M059J (cell line): ENCODE data around the gene PDCD1. TPM values are rescaled to one million over a fixed set of nuclear protein-coding genes. Genes with fewer than 3 reads are reported as not detected.
"Not testable (repeated sequence)": the region's sequence is repeated elsewhere in the genome, so short reads cannot be mapped to it uniquely, and the experiment has no call there.

Source experiments
- DNase-seq: peaks from one replicate; pipeline ENCODE4 v3.0.0-alpha.2; 2012; ENCODE audit warnings: low read depth
- total RNA-seq: library from RNA; depleted of rRNA; stranded (reverse); fragments of >200 nt; shearing (Covaris generic); gene quantifications from 2 replicates; pipeline ENCODE4 v1.2.3, GENCODE V29; 2014

The PDCD1 gene
- total RNA-seq, 1 experiment from 2014 or later: not detected

DNA sequence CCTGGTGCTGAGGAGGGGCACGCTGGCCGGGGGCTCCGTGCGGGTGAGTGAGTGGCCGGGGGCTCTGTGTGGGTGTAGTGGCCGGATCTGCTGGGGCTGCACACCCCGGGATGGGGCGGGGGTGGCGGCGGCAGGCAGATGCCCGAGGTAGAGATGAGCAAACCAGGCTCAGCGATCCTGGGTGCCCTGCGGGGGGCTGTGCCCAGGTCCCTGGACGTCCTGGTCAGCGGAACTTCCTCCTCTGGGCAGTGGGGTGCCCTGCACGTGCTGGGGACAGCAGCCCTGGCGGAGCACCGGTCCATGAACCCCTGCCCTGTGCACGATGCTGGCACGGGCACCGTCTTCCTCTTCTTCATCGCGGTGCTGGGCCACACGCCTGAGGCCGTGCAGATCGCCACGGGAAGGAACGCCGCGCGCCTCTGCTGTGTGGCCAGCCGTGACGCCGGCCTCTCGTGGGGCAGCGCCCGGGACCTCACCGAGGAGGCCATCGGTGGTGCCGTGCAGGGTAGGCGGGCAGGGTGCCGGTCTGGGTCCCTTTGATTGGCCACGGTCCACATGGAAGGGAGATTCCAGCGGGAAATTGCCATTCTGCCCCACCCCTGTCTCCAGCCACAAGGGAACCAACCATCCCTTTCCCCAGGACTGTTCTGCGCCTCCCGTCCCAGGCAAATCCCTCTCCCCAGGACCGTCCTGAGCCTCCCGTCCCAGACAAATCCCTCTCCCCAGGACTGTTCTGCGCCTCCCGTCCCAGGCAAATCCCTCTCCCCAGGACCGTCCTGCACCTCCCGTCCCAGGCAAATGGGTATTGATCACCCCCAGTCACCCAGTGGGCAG, 43.8 kb downstream of the PDCD1 start:
- no peak for DNase-seq

DNA sequence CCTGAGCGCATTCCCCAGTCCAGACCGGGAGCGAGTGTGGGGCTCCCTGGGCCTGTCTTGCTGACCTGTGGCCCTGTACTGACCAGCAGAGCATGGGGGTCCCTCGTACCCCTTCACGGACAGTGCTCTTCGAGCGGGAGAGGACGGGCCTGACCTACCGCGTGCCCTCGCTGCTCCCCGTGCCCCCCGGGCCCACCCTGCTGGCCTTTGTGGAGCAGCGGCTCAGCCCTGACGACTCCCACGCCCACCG, 44.4 kb downstream of the PDCD1 start:
- DNase-seq: no peak

DNA sequence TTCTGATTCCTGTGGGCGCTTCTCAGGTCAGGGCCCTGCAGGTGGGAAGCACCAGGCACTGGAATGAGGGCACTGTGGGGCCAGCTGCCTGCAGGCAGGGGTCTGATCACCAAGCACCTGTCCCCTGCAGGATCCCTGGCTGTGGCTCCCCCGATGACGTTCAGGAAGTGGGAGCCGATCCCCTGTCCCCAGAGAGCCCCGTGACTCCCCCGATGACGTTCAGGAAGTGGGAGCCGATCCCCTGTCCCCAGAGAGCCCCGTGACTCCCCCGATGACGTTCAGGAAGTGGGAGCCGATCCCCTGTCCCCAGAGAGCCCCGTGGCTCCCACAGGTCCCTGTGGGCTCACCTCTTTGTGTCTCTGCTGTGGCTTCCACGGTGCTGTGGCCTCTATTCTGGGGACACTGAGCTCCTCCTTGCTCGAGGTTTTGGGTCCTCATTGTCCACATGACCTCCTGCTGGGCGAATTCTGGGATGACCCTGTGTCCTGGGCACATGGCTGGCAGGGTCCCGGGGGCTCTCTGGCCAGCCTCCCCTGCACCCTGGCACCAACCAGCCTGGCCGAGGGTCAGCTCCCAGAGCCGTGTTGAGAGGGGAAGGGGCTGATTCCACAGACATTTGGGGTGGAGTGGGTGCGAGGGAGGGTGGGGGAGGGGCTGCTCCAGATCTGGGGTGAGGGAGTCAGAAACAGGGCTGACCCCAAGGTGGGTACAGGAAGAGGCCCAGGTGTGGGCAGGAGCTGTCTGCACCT, 44.9 kb downstream of the PDCD1 start:
- no peak for DNase-seq

DNA sequence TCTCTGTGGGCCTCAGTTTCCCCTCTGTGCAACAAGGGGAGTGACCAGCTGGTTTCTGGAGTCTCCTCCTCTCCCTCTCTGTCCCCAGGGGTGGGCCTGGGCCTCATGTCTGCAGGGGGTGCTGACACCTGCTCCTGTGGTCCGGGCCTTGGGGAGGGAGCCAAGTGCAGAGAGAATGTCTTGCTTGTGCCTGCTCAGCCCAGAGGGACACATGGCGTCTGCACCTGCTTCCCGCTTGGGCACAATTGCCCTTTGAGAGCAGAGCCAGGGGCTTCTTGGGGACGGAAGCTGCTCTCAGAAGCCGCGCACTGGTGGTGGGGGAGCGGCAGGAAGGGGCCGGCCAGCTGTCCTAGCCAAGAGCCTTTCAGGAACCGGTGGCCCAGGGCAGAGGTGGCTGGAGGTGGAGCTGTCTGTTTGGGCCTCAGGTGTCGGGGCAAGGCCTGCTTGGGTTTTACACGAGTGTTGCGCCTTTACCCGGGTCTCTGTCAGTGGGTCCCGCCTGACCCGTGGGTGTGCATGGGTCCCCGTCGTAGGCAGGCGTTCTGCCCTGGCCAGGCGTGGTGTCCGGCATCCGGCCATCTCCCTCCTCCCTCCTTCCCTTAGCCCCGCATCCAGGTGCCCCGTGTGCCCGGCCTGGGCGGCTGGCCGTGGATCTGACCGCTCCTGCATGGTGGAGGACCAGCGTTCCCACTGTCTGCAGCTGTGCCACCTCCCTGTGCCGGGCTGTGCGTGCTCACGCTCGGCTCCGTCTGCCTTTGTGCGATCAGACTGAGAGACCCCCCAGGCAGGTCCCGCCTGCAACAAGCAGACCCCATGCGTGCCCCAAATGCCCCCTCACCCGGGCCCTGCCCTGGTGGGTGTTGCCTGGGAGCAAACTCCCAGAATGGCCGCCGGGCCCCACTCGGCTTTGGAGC, 45.7 kb downstream of the PDCD1 start:
- DNase-seq: no peak

DNA sequence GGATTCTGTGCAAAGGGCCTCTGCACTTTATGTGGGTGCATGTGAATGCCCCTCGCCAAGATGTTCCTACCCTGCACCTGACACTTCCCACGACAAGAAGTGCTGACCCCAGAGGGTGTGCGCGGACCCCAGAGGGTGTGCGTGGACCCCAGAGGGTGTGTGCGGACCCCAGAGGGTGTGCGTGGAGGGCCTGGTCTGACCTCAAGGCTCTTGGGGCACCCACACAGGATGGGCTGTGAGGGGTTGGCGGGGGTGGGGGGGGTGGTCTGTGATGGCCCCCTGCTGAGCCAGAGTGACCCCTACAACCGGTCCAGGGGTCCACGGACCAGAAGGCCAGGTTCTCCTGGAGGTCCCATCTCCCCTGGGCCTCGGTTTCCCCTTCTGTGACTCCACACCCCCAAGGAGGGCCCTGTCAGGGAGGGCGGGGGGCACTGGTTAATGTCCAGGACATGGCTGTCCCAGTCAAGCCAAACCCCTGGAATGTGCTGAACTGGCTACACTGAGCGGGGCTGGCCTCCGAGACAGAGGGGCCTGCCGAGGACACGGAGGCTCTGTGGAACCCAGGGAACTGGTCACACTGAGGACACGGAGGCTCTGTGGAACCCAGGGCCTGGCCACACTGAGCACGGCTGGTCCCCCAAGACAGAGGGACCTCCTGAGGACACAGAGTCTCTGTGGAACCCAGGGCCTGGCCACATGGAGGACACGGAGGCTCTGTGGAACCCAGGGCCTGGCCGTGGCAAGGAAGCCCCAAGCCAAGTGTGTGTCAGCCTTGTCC, 46.6 kb downstream of the PDCD1 start:
- DNase-seq: no peak

DNA sequence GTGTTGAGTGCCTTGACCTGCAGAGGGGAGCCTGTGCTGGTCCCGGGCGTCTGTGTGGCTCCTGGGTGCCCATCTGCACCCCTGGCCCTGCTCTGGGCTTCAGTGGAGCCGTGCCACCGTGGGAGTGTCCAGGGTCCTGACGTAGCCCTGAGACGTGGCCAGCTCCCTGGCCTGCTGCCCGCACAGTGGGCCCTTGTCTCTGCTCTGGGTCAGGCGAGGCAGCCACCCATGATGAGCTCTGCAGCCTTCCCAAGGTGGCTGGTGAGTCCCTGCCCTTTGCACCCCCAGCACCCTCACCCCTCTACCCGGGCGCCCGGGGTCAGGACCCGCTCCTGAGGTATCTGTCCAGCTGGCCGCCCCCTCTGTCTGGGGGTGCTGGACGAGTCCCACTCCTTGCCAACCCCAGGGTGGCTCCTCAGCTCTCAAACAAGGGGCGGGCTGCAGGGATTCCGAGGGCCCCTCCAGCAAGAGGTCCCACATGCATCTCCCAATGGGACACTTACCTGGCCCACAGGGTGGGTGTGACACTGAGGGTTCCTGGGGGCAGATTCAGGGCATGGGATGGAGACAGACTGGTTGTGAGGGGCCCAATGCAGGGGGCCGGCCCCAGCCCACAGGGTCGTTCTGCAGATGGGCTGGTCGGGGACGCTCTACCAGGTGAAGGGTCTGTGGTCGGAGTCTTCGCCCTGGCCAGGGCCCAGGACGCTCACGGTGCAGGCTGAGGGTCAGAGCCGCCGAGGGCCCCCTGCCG, 47.3 kb downstream of the PDCD1 start:
- no peak for DNase-seq

DNA sequence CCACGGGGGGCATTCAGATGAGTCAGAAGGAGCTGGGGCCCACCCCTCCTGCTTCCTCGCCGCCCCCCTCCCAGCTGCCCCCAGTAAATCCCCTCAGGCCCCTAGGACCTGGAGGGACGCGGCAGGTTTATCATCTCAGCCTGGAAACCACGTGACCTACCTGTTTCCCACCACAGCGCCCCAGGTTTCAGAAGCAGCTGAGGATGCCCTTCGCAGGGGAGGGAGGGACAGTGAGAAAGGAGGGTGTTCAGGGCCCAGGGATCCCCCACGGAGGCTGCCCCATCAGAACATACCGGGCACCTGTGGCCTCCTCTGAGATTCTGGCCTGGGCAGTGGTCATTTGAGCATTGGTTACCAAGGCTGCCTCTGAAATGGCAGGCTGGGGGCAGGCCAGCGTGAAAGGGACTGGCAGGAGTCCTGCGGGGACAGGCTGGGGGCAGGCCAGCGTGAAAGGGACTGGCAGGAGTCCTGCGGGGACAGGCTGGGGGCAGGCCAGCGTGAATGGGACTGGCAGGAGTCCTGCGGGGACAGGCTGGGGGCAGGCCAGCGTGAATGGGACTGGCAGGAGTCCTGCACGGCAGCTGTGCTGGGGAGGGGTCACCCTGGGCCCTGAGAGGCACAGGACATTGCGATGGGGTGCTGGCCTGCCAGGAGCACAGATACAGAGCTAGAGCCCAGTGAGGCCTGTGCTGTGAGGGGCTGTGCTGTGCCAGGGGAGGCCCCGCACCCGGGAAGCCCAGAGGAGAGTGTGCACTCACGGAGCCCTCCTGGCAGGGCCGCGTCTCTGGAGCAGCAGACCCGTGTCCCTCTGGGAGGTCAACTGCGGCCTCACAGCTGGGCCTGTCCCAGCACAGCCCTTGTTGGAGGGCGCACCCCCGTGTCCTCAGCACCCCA, 48.1 kb downstream of the PDCD1 start:
- no peak for DNase-seq

DNA sequence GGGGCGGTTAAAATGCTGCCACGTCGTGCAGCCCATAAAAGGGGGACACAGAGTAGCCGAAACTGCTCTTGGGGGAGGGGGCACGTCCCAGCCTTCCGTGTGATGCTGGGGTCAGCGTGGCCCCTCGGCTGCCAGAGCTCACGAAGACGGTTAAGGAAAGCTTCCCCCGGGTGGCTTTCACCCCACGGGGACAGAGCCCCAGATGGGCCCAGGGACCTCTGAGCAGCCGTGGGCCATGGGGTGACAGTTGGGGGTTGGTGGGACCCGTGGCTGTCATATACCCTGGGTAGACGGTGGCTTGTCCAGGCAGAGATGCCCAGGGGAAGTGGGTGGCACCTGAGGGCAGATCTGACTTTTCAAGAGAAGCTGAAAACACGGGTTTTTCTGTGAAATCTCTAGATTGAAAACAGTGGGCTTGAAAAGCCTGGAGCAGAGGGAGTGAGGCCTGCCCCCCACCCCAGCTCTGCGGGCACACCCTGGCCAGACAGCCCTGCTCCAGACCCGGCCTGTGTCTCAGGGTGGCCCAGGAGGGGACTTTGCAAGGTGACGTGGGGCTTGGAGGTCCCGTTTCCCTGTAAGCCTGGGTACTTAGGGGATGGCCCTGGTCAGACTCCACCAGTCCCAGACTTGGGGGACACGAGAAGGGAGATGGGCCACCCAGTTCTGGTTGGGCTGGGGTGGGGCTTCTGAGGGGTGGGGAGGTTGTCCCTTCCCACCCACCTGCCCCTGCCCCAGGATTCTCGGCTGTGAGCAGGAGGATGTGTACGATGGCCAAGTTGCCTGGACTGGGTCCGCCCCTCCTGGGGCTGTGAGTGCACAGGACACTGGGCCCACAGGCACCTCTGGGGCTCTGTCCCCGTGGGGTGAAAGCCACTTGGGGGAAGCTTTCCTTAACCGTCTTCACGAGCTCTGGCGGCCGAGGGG, 49.0 kb downstream of the PDCD1 start:
- no peak for DNase-seq

DNA sequence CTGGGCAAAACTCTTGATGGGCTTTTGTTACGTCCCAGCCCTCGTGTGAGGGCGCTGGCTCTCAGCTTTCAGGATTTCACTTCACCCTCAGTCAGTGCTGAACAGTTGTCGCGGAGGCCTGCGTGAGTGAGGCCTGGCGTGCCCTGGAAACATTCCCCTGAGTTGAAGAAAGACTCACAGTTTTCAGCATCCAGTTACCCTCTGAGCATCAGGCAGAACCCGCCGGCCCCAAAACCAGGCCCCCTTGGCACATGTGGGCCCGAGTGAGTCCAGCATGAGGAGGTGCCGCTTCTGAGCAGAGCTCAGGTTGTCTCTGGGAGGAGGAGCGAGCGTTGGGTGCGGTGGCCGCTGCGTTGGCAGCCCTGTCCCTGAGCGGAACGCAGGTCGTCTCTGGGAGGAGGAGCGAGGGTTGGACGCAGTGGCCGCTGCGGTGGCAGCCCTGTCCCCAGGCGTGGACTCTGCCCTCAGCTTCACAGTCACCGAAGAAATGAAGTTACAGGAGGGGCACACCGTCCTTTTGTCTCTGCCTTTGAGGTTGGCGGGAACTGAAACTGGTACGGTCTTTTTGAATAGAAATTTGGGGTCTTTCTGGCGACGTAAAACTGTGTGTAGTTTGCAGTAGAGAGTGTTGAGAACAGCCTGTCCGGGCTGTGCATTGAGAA, 49.8 kb downstream of the PDCD1 start, which contains the start of gene NEU4:
Gene NEU4, plus strand, starts transcription at position 473 of the 662 bp plus-strand sequence. CDS start 5,292 bp downstream, outside the sequence.
- no peak for DNase-seq

DNA sequence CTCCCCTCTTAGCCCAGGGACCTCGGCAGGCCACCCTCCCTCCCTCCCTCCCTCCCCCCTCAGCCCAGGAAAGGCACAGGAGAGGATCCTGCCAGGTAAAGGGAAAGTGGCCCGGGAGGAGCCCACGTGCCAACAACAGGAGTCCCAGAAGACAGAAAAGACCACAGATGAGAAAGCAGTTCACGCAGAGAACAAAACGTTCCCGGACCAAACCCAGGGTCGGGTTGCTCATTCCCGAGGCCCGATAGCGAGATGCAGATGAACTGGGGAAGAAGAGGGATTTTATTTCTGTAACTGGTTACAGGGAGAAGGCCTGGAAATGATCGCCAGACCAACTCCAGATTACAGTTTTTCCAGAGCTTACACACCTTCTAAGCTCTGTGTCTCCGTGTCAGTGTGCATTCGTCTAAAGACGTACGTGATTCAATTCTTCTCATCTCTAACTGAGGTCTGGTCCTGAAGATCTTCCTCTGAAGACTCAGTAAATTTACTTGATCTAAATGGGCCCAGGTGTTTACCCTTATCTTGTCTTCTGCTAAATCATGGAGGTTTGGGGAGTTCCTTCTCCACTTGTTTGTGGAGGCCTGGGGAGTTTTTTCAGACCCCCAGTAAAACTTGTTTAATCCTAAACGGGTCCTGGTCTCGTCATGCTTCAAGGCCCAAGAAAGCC, 50.5 kb downstream of the PDCD1 start:
- DNase-seq: no peak

DNA sequence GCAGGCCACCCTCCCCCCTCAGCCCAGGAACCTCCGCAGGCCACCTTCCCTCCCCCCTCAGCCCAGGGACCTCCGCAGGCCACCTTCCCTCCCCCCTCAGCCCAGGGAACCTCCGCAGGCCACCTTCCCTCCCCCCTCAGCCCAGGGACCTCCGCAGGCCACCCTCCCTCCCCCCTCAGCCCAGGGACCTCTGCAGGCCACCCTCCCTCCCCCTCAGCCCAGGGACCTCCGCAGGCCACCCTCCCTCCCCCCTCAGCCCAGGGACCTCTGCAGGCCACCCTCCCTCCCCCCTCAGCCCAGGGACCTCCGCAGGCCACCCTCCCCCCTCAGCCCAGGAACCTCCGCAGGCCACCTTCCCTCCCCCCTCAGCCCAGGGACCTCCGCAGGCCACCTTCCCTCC, 52.5 kb downstream of the PDCD1 start:
- DNase-seq: not testable (repeated sequence)

DNA sequence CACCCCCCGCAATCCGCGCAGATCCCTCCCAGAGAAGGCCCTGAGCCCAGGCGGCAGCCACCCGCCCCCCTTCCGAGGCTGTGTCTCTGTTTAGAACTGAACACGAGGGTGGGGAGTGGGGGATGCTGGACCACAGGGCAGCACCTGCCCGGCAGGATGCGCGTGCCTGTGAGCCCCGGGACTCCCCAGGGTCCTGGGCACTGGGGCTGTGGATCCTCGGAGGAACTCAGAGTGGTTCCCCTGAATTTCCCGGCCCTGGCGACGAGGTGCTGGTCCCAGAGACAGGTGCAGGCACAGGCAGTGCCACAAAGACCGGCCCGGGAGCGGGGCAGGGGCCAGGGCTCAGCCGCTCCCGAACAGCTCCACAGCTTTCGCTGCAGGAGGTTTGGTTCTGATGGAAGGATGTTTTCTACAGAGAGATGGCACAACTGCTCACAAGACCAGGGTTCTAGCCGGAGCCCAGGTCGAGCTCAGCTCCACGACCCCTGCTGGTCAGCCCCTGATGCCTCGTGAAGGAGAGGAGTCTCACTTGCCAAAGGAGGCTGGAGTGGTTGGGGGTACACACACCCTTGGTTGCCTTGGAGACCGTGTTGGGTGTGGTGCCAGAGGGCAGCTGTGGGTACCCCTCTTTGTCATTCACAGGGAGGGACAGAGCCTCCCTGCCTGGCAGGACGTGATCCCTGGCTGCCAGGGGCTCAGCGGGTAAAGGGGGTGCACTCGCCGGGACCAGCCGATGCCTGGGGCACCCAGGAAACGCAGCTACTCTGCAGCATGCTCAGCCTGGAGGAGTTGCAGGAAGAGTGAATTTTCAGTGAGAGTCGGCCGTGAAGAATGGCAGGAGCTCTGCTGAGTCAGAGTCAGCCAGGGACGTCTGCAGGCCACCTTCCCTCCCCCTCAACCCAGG, 54.1 kb downstream of the PDCD1 start:
- no peak for DNase-seq

DNA sequence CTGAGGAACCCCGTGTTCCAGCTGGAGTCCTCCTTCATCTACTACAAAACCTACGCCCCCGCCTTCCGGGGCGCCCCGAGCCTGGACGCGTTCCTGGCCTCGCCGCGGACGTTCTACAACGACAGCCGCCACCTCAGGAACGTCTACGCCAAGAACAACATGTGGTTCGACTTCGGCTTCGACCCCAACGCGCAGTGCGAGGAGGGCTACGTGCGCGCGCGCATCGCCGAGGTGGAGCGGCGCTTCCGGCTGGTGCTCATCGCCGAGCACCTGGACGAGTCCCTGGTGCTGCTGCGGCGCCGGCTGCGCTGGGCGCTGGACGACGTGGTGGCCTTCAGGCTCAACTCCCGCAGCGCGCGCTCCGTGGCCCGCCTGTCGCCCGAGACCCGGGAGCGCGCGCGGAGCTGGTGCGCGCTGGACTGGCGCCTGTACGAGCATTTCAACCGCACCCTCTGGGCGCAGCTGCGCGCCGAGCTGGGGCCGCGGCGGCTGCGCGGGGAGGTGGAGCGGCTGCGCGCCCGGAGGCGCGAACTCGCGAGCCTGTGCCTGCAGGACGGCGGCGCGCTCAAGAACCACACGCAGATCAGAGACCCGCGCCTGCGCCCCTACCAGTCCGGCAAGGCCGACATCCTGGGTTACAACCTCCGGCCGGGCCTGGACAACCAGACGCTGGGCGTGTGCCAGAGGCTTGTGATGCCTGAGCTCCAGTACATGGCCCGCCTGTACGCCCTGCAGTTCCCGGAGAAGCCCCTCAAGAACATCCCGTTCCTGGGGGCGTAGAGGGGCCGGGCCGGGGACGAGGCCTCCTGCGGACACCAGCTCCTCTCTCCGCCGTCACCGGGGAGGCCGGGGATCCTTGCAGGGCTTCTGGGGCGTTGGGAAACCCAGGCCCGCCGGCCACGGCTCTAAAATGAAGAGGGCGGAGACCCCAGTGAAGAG, 55.0 kb downstream of the PDCD1 start:
- DNase-seq: peak; percentile 22

DNA sequence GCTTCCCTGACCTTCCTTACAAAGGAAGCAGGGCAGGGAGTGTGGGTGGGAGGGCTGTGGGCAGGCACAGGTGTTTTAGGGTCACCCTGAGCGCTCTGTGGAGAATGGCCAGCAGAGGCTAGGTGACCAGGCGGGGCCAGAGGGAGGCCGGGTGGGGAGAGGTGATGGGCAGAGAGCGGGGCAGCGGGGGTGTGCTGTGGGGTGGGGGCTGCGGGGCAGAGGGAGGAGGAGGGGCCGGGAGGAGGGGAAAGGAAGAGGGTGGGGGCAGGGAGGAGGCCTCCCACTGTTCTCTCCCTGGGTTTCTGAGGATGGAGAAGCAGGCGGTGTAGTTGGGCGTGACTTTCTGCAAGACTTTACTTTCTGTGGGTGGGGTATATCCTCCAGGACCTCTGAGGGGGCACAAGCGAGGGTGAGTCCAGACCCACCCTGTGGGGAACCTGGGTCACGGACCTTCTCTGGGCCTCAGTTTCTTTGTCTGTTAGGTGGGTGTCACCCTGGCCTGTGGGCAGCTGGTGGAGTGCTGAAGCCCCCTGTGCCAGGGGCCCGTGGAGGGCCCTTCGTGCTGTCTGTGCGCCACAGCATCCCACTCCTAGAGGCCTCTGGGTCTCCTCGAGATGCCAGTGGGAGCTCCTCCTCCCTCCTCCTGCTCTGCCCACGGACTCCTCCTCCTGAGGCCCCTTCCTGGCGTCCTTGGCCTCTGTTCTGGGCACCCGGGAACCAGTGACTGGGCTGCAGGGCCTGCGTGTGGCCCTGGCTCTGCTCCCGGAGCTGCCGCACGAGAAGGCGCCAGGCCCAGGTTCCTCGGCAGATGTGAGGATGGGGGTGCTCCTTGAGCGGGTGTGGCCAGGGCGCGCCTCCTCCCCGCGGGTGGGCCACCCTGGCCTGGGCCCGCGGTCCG, 56.0 kb downstream of the PDCD1 start:
- no peak for DNase-seq
